Skin epidermis (tissue), 12 donors: ENCODE results near the gene AVPR1A.

Source experiments
- H3K27ac ChIP-seq, 21 experiments: fragments of 200-600 bp; sonication (generic) in 11 of 21; one replicate each; pipeline ENCODE4 v1.5.0; 2020; ENCODE audit warnings: mild to moderate bottlenecking in 3 of 21, inconsistent platforms in 2 of 21, moderate library complexity in 2 of 21
- H3K4me3 ChIP-seq, 7 experiments: fragments of 200-600 bp; sonication (generic) in 2 of 7; one replicate each; pipeline ENCODE4 v1.5.0; 2020; ENCODE audit warnings: inconsistent platforms in 2 of 7, mild to moderate bottlenecking in 2 of 7, moderate library complexity in 1 of 7

Gene AVPR1A

GRCh38 chr12:63098851-63099250 lies 52.1 kb downstream of the AVPR1A start:
- Histone ChIP-seq H3K4me3 (no peak overlapping the region), H3K27ac (no peak overlapping the region)

DNA sequence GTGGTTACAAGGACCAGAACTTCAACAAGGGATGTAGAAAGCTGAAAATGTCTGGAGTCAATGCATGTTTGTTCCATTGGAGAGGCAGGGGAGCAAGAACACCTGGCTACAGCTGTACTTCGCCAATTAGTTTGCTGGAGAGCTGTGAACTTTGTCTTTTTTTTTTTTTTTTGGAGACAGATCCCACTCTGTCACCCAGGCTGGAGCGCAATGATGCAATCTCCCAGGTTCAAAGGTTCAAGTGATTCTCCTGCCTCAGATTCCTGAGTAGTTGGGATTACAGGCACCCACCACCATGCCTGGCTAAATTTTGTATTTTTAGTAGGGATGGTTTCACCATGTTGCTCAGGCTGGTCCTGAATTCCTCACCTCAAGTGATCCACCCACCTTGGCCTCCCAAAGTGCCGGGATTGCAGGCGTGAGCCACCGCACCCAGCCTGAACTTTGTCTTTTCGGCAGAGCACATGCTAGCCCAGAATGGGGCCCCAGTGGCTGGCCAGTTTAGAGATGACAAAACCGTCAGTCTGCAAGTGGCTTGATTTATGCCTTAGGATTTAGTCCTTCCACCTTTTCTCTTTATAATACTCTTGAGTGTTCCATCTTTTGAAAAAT lies 55.5 kb downstream of the AVPR1A start:
- Histone ChIP-seq H3K27ac (no peak overlapping the region), H3K4me3 (no peak overlapping the region)

GRCh38 chr12:63093711-63094110 lies 57.3 kb downstream of the AVPR1A start:
- Histone ChIP-seq H3K4me3 (no peak overlapping the region), H3K27ac (no peak overlapping the region)

GRCh38 chr12:63093084-63093483 lies 57.9 kb downstream of the AVPR1A start:
- Histone ChIP-seq H3K27ac (no peak overlapping the region), H3K4me3 (no peak overlapping the region)
